HG02943 (cell line): ENCODE results near the gene GOSR1.
"Not testable (repeated sequence)": the region's sequence is repeated elsewhere in the genome, so short reads cannot be mapped to it uniquely, and the experiment has no call there.

Experiments used
- ATAC-seq: cut with Tn5 transposase; IDR thresholded peaks from one replicate; pipeline ENCODE4 v1.9.1; 2021; ENCODE audit warnings: mild to moderate bottlenecking, low read depth, moderate library complexity; ENCODE audit not compliant: unreplicated experiment

The GOSR1 gene

GRCh38 chr17:30541802-30542201 lies 64.6 kb downstream of the GOSR1 start:
- no peak for ATAC-seq

DNA sequence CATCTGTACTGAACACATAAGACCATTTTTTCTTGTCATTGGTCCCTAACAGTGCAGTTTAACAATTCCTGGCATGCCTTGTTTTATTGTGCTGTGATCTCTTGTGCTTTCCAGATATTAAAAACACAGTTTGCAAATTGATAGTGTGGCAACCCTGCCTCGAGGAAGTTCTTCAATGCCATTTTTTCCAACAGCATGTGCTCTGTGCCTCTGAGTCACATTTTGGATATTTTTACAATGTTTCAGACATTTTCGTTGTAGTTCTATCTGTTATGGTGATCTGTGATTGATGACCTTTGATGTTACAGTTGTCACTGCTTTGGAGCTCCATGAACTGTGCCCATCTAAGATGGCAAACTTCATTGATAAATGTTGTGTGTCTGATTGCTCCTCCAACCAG lies 66.2 kb downstream of the GOSR1 start:
- ATAC-seq = no peak

- no peak for ATAC-seq
Measured at GRCh38 chr17:30545024-30545423, 67.8 kb downstream of the GOSR1 start.

DNA sequence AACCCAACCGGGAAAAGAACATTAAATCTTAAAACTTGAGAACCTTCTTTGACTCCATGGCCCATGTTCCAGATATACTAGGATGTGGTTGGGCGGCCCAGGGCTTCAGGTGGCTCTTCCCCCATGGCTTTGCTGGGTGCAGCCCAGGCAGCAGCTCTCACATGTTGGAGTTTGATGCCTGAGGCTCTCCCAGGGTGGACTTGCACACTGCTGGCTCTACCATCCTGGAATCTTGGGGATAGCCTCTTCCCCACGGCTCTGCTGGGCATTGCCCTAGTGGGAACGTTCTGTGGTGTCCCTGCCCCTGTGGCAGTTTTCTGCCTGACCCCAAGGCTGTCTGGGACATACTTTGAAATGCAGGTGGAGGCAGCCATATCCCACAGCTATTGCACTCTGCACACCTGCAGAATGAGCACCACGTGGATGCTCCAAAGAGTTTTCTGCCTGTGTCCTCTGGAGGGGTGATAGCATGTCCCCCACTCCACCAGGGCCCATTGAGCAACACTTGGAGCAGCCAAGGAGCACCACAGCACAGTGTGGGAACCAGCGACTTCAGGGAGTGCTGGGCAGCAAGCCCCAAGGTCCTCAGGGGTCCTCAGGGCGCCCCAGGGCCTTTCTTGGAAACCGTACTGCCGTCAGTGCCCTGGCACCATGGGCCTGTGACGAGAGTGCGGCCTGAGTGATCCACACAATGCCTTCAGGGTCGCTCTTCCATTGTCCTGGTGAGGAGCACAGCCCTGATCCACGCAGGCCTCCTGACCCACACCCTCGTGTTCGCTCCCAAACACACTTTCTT lies 70.8 kb downstream of the GOSR1 start:
- no peak for ATAC-seq

- ATAC-seq = not testable (repeated sequence)
Measured at GRCh38 chr17:30549181-30549580, 72.0 kb downstream of the GOSR1 start.

DNA sequence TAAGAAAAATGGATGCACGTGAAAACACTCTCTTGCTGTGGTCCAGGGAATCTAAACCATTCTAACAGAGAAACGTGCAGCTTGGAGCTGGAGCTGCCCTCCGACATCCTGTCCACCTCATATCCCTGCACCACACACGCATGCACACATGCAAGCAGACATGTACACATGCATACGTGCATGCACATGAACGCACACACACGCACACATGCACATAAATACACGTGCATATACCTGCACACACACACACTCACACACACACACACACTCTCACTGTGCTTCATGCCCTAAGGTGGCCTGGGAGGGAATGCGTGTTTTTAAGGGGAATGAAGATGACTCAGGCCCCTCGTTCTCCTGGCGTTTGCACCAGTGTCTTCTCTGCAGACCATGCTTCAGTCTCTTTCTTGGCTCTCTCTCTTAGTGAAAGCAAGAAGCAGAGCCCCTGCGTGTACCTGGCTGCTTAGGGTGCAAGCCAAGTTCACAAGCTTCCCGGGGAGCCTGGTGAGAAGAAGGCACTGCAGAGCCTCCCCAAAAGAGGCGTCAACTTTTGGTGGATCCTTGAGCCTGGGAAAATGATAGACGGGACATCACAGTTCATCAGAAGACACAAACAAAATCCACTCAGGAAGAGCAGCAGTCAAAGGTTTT lies 72.8 kb downstream of the GOSR1 start:
- ATAC-seq = no peak

DNA sequence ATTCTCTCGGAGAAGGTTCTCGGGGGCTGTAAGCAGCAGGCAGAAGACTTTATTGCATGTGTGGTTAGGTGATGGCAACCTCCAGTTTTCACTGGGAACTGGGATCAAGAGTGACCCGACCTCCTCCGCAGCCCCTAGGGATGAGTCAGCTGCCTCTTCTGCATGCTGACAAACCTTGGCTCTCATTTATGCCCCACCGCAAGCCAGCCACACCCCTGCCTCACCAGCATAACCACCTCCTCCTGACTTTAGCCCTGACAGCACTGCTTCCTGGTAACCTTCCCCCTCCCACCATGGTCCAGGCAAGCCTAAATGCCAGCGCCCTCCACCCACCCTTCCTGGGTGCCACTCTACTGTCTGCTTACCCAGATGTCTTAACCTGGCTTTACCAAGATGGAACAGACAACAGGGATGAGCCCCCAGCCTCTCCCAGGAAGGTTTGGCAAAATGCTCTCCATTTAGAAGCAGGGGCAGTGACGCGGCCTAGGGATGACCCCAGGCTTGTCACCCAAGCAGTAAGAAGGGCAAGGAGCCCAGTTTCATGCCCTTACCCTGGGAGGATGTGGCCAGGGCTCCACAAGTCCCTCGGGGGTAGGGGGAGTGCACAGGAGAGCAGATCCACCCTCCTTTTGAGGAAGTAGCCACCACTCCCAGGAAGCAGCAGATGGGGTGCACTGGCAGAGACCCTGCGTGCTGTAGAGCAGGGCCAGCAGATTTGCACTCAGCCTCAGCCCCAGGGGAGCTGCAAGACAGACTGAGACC lies 73.5 kb downstream of the GOSR1 start:
- no peak for ATAC-seq

DNA sequence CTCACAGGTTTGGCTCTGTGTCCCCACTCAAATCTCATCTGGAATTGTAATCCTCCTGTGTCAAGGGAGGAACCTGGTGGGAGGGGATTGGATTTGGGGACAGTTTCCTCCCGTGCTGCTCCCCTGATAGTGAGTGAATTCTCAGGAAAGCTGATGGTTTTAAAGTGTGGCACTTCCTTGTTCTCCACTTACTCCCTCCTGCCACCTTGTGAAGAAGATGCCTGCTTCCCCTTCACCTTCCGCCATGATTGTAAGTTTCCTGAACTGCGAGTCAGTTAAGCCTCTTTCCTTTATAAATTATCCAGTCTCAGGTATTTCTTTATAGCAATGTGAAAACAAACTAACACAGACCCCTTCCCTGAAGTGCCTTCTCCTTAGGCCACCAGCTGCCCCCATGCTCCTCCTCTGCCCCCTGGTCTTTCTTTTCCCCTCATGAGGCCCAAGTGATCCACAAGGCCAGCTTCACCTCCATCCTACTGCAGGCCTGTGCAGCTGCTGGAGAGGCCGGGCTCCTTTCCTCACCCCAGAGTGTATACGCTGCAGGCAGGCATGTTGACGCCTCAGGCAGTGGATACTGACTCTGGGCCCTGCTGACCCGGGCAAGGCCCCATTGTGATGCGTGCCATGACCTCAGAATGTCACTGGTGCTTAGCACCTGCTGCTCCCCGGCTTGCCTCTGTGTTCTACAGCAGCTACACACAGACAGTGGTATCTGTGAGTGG lies 74.2 kb downstream of the GOSR1 start:
- not testable (repeated sequence) for ATAC-seq

DNA sequence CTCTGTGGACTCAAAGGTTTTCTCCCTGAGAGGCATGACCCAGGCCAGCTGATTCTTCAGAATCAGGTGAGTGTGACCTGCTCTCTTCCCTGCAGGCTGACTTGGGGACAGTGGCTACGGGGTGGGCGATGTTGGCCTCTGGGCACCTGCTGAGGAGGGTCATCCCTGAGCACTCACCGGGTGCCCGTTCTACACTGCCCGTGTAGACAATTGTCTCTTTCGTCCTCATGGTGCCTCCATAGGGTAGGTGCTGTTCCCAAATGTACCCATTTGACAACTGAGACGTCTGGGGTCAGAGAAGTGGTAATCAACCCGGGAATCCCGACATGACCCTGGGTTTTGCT lies 74.8 kb downstream of the GOSR1 start:
- no peak for ATAC-seq

DNA sequence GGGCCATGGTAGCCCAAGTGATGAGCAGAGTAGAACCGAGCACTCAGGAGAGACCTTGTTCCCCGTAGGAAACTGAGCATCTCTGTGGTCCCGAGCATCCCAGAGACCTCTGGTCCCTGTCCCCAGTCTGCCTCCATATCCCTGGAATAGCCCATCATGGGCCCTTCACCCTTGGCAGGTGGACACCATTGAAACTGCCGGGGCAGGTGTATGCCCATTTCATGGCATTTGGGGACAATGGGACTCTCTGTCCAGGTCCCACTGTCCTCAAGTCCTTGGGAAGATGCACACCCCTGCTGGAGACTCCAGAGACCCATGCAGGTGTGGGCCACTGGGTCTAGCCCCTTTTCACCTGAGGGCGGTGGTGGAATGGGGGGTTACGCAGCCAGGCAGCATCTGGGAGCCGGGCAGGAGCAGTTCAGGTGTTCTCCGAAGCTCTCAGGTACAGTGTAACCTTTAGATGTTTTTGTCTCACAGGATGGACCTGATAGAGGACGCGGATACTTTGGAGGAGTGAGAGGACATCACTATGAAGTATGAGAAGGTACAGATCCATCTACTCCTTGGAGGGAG lies 75.9 kb downstream of the GOSR1 start:
- no peak for ATAC-seq

- not testable (repeated sequence) for ATAC-seq
Measured at GRCh38 chr17:30553823-30554440, 76.7 kb downstream of the GOSR1 start.

- ATAC-seq = no peak
Measured at GRCh38 chr17:30554839-30555751, 77.9 kb downstream of the GOSR1 start.

GRCh38 chr17:30555942-30556341 lies 78.7 kb downstream of the GOSR1 start:
- no peak for ATAC-seq

DNA sequence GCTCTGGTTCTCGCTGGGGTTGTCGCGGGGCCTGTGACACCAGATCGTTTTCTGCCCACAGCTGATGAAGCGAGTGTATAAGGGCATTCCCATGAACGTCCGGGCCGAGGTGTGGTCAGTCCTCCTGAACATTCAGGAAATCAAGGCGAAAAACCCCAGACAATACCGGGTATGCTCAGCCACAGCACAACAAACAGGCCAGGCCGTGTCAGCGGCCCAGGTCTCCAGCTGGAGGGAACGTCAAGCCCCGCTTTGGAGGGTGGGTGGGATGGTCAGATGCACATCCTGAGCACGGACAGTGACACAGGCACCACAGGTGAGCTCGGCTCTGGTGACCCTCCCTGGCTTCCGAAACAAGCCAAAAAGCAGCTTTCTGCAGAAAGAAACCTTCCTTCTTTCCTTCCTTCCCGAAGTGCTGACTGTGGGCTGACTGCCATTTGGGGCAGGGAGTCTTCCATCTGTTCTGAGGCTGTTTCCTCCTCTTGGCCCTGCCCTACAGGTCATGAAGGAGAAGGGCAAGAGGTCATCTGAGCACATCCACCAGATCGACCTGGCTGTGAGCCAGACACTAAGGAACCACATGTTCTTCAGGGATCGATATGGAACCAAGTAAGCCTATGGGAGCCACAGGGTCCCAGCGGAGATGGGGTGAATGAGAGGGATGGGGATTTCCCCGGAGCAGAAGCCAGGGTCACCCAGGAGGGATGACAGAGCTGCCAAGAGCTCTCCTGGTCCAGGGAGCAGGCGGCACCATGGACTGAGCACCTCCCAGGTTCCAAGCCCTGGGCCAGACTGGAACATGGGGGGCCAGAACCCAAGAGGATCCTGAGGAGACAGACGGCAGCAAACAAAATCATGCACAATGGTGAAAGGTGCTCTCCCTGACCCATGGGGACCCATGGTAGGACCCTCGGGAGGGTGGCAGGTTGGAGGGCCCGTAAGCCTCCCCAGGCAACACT lies 79.4 kb downstream of the GOSR1 start:
- no peak for ATAC-seq

- no peak for ATAC-seq
Measured at GRCh38 chr17:30557916-30558685, 80.9 kb downstream of the GOSR1 start.

GRCh38 chr17:30558686-30559545 lies 81.7 kb downstream of the GOSR1 start:
- ATAC-seq = no peak
